ENCODE results near the gene TULP4. TPM values are rescaled to one million over a fixed set of nuclear protein-coding genes. Genes with fewer than 3 reads are reported as not detected.

TULP4 gene
- total RNA-seq, 2 experiments from 2014 or later: 28.4 to 30.5 TPM

DNA sequence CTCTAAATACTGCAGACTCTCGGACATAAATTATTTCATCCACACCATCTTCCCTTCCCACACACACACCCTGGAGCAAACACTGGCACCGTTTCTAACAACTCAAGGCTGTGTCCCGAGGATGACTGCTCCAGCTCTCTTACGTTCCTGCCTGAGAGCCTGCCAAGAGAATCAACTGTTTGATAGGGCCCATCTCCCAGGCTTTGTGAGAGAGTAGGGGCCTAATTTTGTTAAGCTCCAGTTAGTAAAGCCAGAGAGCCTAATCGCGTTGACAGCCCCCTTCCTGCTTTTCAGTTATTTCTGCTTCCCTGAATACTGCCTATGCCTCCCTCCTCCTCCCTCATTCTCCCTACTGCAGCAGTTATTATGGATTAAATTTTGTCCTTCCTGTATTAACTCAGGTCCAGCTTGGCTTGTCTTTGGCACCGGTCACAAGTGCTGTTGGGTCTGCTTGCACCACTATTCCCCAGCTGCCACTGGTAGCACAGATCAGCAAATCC is 129.5 kb downstream of the TULP4 start:
- ATAC-seq: no peak
- no peaks in the 10 kb centered on the region for H3K27me3 Mint-ChIP-seq

DNA sequence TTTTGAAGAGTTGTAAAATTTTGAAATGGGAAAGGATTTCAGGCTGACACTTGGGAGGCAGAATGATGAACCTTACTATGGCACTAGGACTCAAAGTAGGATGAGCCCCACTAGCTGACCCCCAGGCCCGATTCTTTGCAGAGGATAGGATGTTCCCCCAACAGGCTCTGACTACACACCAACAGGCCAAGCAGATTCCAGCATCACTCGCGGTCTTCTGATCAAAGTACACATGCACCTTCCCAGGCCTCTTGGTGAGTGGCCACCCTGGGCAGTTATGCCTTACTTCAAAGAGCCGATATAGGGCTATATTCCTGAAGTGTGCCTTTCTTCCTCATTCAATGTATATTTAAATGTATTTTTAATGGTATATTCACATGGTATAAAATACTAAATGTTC is 130.0 kb downstream of the TULP4 start:
- CTCF ChIA-PET: interaction anchor here (0.6 kb wide), 1 partner anchor 77 kb away, joined by 3 read pairs; no protein-coding TSS in a partner anchor
- Mint-ChIP-seq H3K27ac (no peak overlapping the region), H3K9me3 (ENCODE audit: low read depth) (no peaks in the 10 kb centered on the region), H3K27me3 (no peaks in the 10 kb centered on the region), H3K4me3 (no peak overlapping the region), H3K4me1 (no peaks in the 10 kb centered on the region), H3K36me3 (no peaks in the 10 kb centered on the region)
- ATAC-seq (no peak), DNase-seq (no peak)

More for the DNA sequence above, 129.5 kb downstream of the TULP4 start:
- DNase-seq: no peak
- CTCF ChIA-PET: interaction anchor here (0.6 kb wide), 1 partner anchor 76 kb away, joined by 3 read pairs; no protein-coding TSS in a partner anchor
- H3K9me3 Mint-ChIP-seq (ENCODE audit: low read depth): no peaks in the 10 kb centered on the region
- no peaks in the 10 kb centered on the region for H3K4me1 Mint-ChIP-seq
- no peak overlapping the region for H3K4me3 Mint-ChIP-seq
- no peaks in the 10 kb centered on the region for H3K36me3 Mint-ChIP-seq
- no peak overlapping the region for H3K27ac Mint-ChIP-seq

DNA sequence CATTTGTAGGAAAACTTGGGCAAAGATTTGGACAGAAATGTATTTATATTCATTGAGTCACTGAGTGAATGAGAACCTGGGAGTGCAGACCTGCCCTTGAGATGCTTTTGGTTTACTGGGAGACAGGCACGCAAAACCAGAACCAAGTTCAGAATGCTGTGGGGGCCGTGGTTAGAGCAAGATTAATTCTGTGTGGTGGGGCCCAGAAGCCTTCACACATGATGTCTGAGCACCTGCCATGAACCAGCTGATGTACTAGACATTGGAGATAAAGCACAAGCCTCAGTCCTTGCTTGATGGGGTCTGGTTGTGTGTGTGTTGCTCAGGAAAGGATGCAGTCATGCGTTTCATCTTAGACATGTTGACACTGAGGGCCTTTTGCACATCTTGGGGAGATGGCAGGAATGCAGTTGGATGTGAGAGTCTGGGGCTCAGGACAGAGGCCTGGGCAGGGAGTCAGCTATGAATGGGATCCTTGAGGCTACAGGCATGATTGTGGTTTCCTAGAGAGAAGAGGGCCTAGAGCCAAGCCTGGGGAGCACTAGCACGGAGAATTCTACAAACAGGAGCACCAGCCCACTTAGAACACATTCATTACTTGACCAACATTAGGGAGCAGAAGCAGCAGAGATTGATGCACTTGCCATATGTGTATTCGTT is 133.3 kb downstream of the TULP4 start:
- no peaks in the 10 kb centered on the region for H3K27me3 Mint-ChIP-seq
- ATAC-seq: no peak
- CTCF ChIA-PET: no interaction called here

GRCh38 chr6:158448856-158449255 is 136.6 kb downstream of the TULP4 start:
- no peaks in the 10 kb centered on the region for H3K4me1 Mint-ChIP-seq

More for the DNA sequence above, 133.3 kb downstream of the TULP4 start:
- Mint-ChIP-seq H3K4me1 (no peaks in the 10 kb centered on the region), H3K4me3 (no peak overlapping the region), H3K36me3 (no peaks in the 10 kb centered on the region), H3K27ac (no peak overlapping the region), H3K9me3 (ENCODE audit: low read depth) (no peaks in the 10 kb centered on the region)
- DNase-seq: no peak

GRCh38 chr6:158452191-158452590 is 139.9 kb downstream of the TULP4 start:
- Mint-ChIP-seq H3K9me3 (ENCODE audit: low read depth) (no peaks in the 10 kb centered on the region), H3K4me1 (no peaks in the 10 kb centered on the region), H3K27ac (no peak overlapping the region), H3K36me3 (peaks cover 1% of the 10 kb centered on the region), H3K27me3 (no peaks in the 10 kb centered on the region), H3K4me3 (no peak overlapping the region)
- CTCF ChIA-PET: no interaction called here
- ATAC-seq (no peak), DNase-seq (no peak)

More at GRCh38 chr6:158448856-158449255, 136.6 kb downstream of the TULP4 start:
- Mint-ChIP-seq H3K27ac (no peak overlapping the region), H3K4me3 (no peak overlapping the region), H3K9me3 (ENCODE audit: low read depth) (no peaks in the 10 kb centered on the region), H3K27me3 (no peaks in the 10 kb centered on the region), H3K36me3 (no peaks in the 10 kb centered on the region)
- CTCF ChIA-PET: no interaction called here
- DNase-seq: no peak
- no peak for ATAC-seq

GRCh38 chr6:158457131-158457530 is 144.9 kb downstream of the TULP4 start:
- ATAC-seq (no peak), DNase-seq (no peak)
- Mint-ChIP-seq H3K9me3 (ENCODE audit: low read depth) (no peaks in the 10 kb centered on the region), H3K27me3 (no peaks in the 10 kb centered on the region), H3K4me3 (no peak overlapping the region), H3K4me1 (peaks cover 3% of the 10 kb centered on the region), H3K36me3 (peaks cover 1% of the 10 kb centered on the region), H3K27ac (no peak overlapping the region)
- CTCF ChIA-PET: no interaction called here

GRCh38 chr6:158457616-158458278 is 145.5 kb downstream of the TULP4 start:
- H3K27ac Mint-ChIP-seq: no peak overlapping the region
- no peak for DNase-seq

DNA sequence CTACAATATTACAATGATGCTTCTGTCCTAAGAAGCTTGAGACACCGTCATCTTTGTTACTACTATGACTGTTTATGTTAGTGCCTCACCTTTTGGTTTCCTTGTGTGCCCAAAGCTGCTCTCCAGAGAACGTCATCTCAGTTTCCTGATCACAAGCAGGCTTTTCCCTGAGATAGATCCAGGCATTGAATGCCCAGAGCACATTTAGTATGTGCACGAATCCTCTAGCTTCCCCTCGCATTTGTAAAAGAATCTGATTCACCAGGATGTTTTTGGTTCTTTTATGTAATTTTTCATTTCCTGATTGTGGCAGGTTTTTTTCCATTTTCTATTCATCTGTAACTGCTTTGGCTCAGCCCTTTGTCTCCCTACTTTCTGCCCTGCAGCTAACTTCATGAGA is 147.5 kb downstream of the TULP4 start:
- CTCF ChIA-PET: interaction anchor here (1.2 kb wide), 2 partner anchors 243 to 246 kb away, joined by 3 to 4 read pairs; no protein-coding TSS in a partner anchor
- no peaks in the 10 kb centered on the region for H3K27me3 Mint-ChIP-seq
- no peak overlapping the region for H3K4me3 Mint-ChIP-seq
- ATAC-seq: no peak
- no peak overlapping the region for H3K27ac Mint-ChIP-seq
- DNase-seq: no peak
- no peaks in the 10 kb centered on the region for H3K9me3 Mint-ChIP-seq (ENCODE audit: low read depth)
- H3K4me1 Mint-ChIP-seq: peaks cover 3% of the 10 kb centered on the region
- H3K36me3 Mint-ChIP-seq: peaks cover 1% of the 10 kb centered on the region

More at GRCh38 chr6:158457616-158458278, 145.5 kb downstream of the TULP4 start:
- CTCF ChIA-PET: no interaction called here
- Mint-ChIP-seq H3K36me3 (peaks cover 1% of the 10 kb centered on the region), H3K4me1 (peaks cover 3% of the 10 kb centered on the region), H3K27me3 (no peaks in the 10 kb centered on the region), H3K9me3 (ENCODE audit: low read depth) (no peaks in the 10 kb centered on the region), H3K4me3 (no peak overlapping the region)
- ATAC-seq: no peak

- Mint-ChIP-seq H3K36me3 (peaks cover under 1% of the 10 kb centered on the region), H3K4me3 (no peak overlapping the region), H3K9me3 (ENCODE audit: low read depth) (no peaks in the 10 kb centered on the region), H3K4me1 (peaks cover 3% of the 10 kb centered on the region), H3K27me3 (no peaks in the 10 kb centered on the region), H3K27ac (no peak overlapping the region)
- no peak for DNase-seq
- no peak for ATAC-seq
- CTCF ChIA-PET: no interaction called here
These were observed 148.4 kb downstream of the TULP4 start for GRCh38 chr6:158460602-158461169.

- CTCF ChIA-PET: interaction anchor here (1.3 kb wide), 1 partner anchor 44 kb away, joined by 3 read pairs; no protein-coding TSS in a partner anchor
- Mint-ChIP-seq H3K9me3 (ENCODE audit: low read depth) (no peaks in the 10 kb centered on the region), H3K36me3 (no peaks in the 10 kb centered on the region), H3K27ac (no peak overlapping the region), H3K4me3 (no peak overlapping the region), H3K4me1 (peaks cover 3% of the 10 kb centered on the region), H3K27me3 (no peaks in the 10 kb centered on the region)
- ATAC-seq (no peak), DNase-seq (no peak)
These were observed 149.7 kb downstream of the TULP4 start for GRCh38 chr6:158461954-158462353.

DNA sequence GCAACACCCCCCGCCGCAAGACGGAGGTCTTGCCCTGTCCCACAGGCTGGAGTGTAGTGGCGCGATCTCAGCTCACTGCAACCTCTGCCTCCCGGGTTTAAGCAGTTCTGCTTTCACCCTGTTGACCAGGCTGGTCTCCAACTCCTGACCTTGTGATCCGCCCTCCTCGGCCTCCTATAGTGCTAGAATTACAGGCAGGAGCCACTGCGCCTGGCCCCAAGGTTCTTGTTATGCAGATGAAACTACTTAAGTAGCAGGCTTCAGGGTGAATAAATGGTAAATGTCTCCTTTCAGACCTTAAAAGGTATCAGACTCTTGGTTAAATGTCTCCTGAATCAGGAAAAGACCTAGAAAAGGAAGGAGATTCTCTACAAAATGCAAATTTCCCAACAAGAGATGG is 152.2 kb downstream of the TULP4 start:
- H3K4me3 Mint-ChIP-seq: no peak overlapping the region
- no peaks in the 10 kb centered on the region for H3K36me3 Mint-ChIP-seq
- H3K4me1 Mint-ChIP-seq: peaks cover 3% of the 10 kb centered on the region
- no peak overlapping the region for H3K27ac Mint-ChIP-seq
- ATAC-seq (no peak), DNase-seq (no peak)
- CTCF ChIA-PET: no interaction called here
- H3K27me3 Mint-ChIP-seq: no peaks in the 10 kb centered on the region
- no peaks in the 10 kb centered on the region for H3K9me3 Mint-ChIP-seq (ENCODE audit: low read depth)

DNA sequence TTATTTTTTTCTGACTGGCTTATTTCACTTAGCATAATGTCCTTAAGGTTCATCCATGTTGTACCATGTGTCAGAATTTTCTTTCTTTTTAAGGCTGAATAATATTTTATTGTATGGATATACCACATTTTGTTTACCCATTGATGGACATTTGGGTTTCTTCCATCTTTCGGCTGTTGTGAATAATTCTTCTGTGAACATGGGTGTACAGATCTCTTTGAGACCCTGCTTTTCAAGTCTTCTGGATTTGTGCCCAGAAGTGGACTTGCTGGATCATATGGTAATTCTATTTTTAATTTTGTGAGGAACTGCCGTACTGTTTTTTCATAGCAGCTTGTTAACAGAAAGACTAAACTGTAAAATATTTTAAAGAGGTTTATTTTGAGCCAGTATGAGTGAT is 153.0 kb downstream of the TULP4 start:
- CTCF ChIA-PET: no interaction called here
- Mint-ChIP-seq H3K36me3 (no peaks in the 10 kb centered on the region), H3K27ac (no peak overlapping the region), H3K4me3 (no peak overlapping the region), H3K4me1 (no peaks in the 10 kb centered on the region), H3K9me3 (ENCODE audit: low read depth) (no peaks in the 10 kb centered on the region), H3K27me3 (no peaks in the 10 kb centered on the region)
- DNase-seq: no peak
- ATAC-seq: no peak

DNA sequence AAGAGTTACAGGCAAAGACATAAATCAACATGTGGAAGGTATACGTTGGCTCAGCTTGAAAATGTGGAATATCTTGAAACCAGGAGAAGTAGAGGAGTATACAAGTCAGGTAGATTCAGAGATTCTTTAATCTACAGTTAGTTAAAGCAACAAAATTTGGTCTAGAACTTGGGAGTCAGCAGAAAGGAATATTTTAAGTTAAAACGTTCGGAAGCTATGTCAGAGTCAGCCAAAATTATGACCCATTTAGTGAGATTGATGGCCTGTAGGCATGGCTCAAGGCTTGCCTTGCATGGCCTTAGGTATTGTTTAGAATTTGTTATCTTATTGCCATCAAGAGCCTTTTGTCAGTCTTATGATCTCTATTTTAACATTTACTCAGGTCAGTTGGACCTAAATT is 153.5 kb downstream of the TULP4 start:
- no peak for DNase-seq
- H3K36me3 Mint-ChIP-seq: no peaks in the 10 kb centered on the region
- no peak overlapping the region for H3K27ac Mint-ChIP-seq
- H3K4me3 Mint-ChIP-seq: no peak overlapping the region
- no peaks in the 10 kb centered on the region for H3K9me3 Mint-ChIP-seq (ENCODE audit: low read depth)
- H3K4me1 Mint-ChIP-seq: no peaks in the 10 kb centered on the region
- H3K27me3 Mint-ChIP-seq: no peaks in the 10 kb centered on the region
- no peak for ATAC-seq
- CTCF ChIA-PET: no interaction called here

DNA sequence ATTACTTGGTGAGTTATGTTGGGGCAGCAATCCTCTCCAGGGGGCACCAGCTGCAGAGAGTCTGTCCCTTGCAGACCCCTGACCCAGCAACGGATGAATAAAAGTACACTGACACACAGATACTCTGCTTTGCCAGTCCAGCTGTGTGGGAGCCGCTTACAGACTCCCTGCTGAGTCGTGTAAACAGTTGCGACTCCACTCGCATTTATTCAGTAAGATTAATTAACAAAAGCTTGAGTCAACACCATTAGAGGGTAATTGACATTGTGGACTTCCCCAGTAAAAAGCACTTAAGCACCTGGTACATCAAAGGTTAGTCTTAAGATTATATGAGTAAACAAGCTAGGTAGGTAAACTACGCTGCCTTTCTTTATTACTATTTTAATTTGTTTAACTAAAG is 155.7 kb downstream of the TULP4 start:
- Mint-ChIP-seq H3K36me3 (no peaks in the 10 kb centered on the region), H3K4me3 (no peak overlapping the region), H3K27me3 (no peaks in the 10 kb centered on the region), H3K27ac (no peak overlapping the region), H3K4me1 (no peaks in the 10 kb centered on the region), H3K9me3 (ENCODE audit: low read depth) (no peaks in the 10 kb centered on the region)
- DNase-seq (no peak), ATAC-seq (no peak)
- CTCF ChIA-PET: no interaction called here
